ENCODE measurements around the gene GNAS. TPM values are rescaled to one million over a fixed set of nuclear protein-coding genes. Genes with fewer than 3 reads are reported as not detected.

The GNAS gene
- total RNA-seq, 1 donor from 2014 or later: 1,173 TPM

DNA sequence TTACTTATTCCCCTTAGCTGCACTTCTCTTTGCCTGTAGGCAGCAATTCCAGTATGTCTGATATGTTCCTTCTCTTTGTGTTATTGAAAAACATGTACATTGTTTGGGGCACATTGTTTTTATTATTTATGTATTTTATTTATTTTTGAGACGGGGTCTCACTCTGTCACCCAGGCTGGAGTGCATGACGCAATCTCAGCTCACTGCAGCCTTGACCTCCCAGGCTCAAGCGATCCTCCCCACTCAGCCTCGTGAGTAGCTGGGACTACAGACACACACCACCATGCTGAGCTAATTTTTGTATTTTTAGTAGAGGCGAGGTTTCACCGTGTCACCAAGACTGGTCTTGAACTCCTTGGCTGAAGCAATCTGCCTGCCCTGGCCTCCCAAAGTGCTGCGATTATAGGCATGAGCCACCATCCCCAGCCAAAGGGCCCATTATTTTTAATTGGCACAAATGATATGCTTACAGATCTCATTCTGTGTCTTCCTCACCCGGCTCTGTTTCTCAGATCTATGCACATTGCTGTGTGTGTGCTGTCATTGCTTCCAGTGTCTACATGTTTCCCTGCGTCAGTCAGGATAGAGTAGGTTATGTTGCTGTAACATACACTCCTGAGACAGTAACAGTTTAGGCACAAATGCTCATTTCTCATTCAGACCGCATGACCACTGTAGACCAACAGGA, 74.4 kb downstream of the GNAS start:
- H3K4me1 Mint-ChIP-seq (ENCODE audit: unreplicated experiment): no peaks in the 10 kb centered on the region
- no peaks in the 10 kb centered on the region for H3K9me3 Mint-ChIP-seq (ENCODE audit: unreplicated experiment)
- H3K4me3 Mint-ChIP-seq (ENCODE audit: unreplicated experiment): no peak overlapping the region
- peak; percentile 42 for DNase-seq (ENCODE audit: extremely low spot score, unreplicated experiment)
- no peak overlapping the region for H3K27ac Mint-ChIP-seq (ENCODE audit: unreplicated experiment)
- peaks cover 14% of the 10 kb centered on the region for H3K27me3 Mint-ChIP-seq (ENCODE audit: unreplicated experiment)
- H3K36me3 Mint-ChIP-seq (ENCODE audit: unreplicated experiment): no peaks in the 10 kb centered on the region
- TF ChIP-seq, protein P1, sequence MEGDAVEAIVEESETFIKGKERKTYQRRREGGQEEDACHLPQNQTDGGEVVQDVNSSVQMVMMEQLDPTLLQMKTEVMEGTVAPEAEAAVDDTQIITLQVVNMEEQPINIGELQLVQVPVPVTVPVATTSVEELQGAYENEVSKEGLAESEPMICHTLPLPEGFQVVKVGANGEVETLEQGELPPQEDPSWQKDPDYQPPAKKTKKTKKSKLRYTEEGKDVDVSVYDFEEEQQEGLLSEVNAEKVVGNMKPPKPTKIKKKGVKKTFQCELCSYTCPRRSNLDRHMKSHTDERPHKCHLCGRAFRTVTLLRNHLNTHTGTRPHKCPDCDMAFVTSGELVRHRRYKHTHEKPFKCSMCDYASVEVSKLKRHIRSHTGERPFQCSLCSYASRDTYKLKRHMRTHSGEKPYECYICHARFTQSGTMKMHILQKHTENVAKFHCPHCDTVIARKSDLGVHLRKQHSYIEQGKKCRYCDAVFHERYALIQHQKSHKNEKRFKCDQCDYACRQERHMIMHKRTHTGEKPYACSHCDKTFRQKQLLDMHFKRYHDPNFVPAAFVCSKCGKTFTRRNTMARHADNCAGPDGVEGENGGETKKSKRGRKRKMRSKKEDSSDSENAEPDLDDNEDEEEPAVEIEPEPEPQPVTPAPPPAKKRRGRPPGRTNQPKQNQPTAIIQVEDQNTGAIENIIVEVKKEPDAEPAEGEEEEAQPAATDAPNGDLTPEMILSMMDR (IDR thresholded peaks at IDR 0.05): no peak

DNA sequence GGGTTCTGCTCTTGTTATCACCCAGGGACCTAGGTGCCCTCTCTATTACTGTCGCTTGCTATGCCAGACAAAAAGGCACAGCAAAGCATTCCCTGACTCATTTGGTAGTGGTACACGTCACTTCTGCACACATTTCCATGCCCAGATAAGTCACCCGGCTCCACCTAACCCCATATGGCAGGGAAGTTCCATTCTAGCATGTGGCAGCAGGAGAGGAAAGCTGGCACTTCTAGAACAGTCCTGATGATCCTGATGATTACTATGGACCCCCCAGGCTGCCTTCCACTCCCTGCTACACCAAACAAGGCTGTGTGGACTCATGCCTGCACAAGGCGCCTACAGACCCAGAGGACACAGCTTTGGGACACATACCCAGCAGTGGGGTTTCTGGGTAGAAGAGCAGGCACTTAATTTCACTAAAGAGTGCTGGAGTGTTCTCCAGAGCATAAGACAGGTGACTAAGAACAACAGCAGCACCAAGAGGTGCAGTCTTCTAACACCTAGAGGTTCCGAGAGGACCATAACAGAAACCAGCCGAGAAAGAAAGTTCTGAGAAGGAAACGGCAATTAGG, 75.1 kb downstream of the GNAS start:
- peaks cover 18% of the 10 kb centered on the region for H3K27me3 Mint-ChIP-seq (ENCODE audit: unreplicated experiment)
- no peak overlapping the region for H3K4me3 Mint-ChIP-seq (ENCODE audit: unreplicated experiment)
- H3K9me3 Mint-ChIP-seq (ENCODE audit: unreplicated experiment): no peaks in the 10 kb centered on the region

DNA sequence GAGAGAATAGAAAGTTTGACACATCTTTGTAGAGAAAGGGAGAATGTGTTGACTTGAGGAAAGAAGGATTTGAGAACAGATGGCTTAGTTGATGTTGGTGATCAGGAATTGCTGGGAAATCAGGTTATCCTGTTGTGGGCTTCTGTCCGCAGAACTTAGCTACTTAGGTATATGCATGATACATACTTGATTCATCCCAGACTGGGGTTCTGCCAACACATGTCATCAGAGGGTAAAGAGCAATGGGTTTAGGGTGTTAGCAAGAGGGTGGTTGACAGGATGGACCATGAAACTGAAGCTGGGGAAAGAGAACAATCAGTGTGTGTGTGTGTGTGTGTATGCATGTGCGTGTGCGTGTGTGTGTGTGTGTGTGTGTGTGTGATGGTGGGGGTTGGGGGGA, 78.0 kb downstream of the GNAS start:
- Mint-ChIP-seq H3K36me3 (ENCODE audit: unreplicated experiment) (no peaks in the 10 kb centered on the region), H3K27me3 (ENCODE audit: unreplicated experiment) (peaks cover 33% of the 10 kb centered on the region)

More for the DNA sequence above, 75.1 kb downstream of the GNAS start:
- no peaks in the 10 kb centered on the region for H3K36me3 Mint-ChIP-seq (ENCODE audit: unreplicated experiment)
- peak; percentile 70 for DNase-seq (ENCODE audit: extremely low spot score, unreplicated experiment)
- no peaks in the 10 kb centered on the region for H3K4me1 Mint-ChIP-seq (ENCODE audit: unreplicated experiment)
- TF ChIP-seq, protein P1 (IDR thresholded peaks at IDR 0.05): no peak
- H3K27ac Mint-ChIP-seq (ENCODE audit: unreplicated experiment): no peak overlapping the region

DNA sequence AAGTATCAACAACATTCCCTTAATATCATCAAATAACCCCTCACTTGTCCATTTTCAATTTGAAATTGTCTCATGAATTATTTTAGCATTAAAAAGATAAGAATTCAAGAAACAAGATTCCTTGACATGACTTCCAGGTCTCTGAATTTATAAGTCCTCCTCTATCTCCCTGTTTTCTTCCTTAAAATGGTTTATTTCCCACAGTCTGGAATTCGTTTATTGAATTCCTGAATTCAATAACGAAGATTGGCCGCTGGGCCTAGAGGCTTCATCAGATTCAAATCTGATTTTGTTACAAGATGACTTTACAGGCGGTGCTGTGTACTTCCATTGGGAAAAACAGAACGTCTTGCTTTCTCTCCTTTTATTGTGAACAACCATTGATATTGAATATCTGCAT, 79.7 kb downstream of the GNAS start:
- H3K27ac Mint-ChIP-seq (ENCODE audit: unreplicated experiment): no peak overlapping the region
- no peak overlapping the region for H3K4me3 Mint-ChIP-seq (ENCODE audit: unreplicated experiment)
- TF ChIP-seq, protein P1 (IDR thresholded peaks at IDR 0.05): no peak
- H3K9me3 Mint-ChIP-seq (ENCODE audit: unreplicated experiment): peaks cover 4% of the 10 kb centered on the region
- H3K4me1 Mint-ChIP-seq (ENCODE audit: unreplicated experiment): no peaks in the 10 kb centered on the region
- H3K36me3 Mint-ChIP-seq (ENCODE audit: unreplicated experiment): no peaks in the 10 kb centered on the region
- H3K27me3 Mint-ChIP-seq (ENCODE audit: unreplicated experiment): peaks cover 40% of the 10 kb centered on the region
- no peak for DNase-seq (ENCODE audit: extremely low spot score, unreplicated experiment)

More for the DNA sequence above, 78.0 kb downstream of the GNAS start:
- Mint-ChIP-seq H3K27ac (ENCODE audit: unreplicated experiment) (no peak overlapping the region), H3K4me3 (ENCODE audit: unreplicated experiment) (no peak overlapping the region), H3K9me3 (ENCODE audit: unreplicated experiment) (no peaks in the 10 kb centered on the region), H3K4me1 (ENCODE audit: unreplicated experiment) (no peaks in the 10 kb centered on the region)
- DNase-seq (ENCODE audit: extremely low spot score, unreplicated experiment): peak; percentile 7
- TF ChIP-seq, protein P1 (IDR thresholded peaks at IDR 0.05): no peak

DNA sequence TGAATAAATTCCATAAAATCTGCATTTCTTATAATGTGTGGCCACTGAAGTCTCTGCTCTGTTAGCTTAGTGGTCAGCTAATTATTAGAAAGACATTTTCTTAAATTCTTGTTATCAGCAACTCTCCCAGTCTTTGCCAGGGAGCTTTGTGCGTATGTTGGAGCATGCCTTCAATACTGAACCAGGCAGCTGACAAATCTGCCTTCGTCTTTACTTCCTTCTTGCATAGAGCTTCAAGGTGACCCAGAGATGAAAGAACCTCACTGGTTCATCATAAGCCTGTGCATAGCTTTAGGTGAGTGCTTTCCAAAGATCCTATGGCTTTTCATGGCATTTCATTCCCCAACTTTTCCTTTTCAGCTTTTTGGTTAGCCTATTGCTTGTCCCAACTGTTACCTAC, 85.6 kb downstream of the GNAS start:
- TF ChIP-seq, protein P1 (IDR thresholded peaks at IDR 0.05): no peak
- peaks cover 59% of the 10 kb centered on the region for H3K27me3 Mint-ChIP-seq (ENCODE audit: unreplicated experiment)
- H3K9me3 Mint-ChIP-seq (ENCODE audit: unreplicated experiment): peaks cover 4% of the 10 kb centered on the region
- H3K4me1 Mint-ChIP-seq (ENCODE audit: unreplicated experiment): no peaks in the 10 kb centered on the region
- H3K36me3 Mint-ChIP-seq (ENCODE audit: unreplicated experiment): no peaks in the 10 kb centered on the region
- H3K4me3 Mint-ChIP-seq (ENCODE audit: unreplicated experiment): no peak overlapping the region
- DNase-seq (ENCODE audit: extremely low spot score, unreplicated experiment): no peak
- H3K27ac Mint-ChIP-seq (ENCODE audit: unreplicated experiment): no peak overlapping the region
